Measurements from ENCODE around the gene MED12L. TPM values are rescaled to one million over a fixed set of nuclear protein-coding genes. Genes with fewer than 3 reads are reported as not detected.

Gene MED12L
- total and polyA plus RNA-seq, 9 of the 15 experiments (the other 6 are each of a cell fraction or from before 2014, with no cell fraction given), result not detected

DNA sequence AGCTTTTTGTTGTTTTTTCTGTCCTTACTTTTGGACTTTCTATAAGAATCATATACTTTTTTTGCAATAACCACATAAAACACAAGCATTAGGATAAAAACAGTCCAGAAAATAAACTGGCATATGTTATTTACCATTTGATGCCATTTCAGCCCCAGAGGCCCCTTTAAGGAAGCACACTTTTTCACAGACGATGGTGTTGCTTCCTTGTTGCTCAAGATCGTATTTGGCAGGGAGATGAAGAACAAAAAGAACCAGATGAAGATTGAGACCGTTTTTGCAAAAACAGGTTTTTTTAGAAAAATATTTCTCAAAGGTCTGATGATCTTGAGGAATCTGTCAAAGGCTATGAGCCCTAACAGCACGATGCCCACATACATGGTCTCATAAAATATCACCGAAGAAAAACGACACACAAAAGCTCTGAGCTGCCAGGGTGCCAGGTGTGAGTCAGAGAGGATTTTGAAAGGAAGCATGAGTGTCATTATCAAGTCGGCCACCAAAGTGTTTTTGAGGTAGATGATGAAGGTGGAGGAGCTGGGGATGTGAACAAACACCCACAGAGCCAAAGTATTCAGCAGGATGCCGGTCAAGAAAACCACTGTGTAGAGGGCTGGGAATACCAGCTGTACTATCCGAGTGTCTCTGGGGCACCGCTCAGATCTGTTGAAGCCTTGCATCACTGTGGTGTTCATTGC lies 243.0 kb downstream of the MED12L start:
- Histone ChIP-seq H3K9me3 (replicated peaks; ENCODE audit: control insufficient read depth, insufficient read depth, low read depth, low read length) (no peaks in the 10 kb centered on the region), H3K4me1 (replicated peaks in 1 of 2; ENCODE audit: control insufficient read depth in 2 of 2, insufficient read depth in 2 of 2, low read length in 2 of 2) (no peaks in the 10 kb centered on the region), H3K9me1 (ENCODE audit: control insufficient read depth, insufficient read depth, low read length) (no peaks in the 10 kb centered on the region), H3K27me3 (ENCODE audit: control insufficient read depth in 2 of 2, insufficient read depth in 2 of 2, low read length in 2 of 2) (peaks cover 0 to 5% of the 10 kb centered on the region in 2 experiments; a peak in 1 of 5 replicates), H3K4me3 (no peak overlapping the region), H3K27ac (ENCODE audit: extremely low read depth, low read depth, low read length) (no peak overlapping the region), H3K79me2 (ENCODE audit: control insufficient read depth, insufficient read depth, low read length) (no peaks in the 10 kb centered on the region), H3K9ac (ENCODE audit: insufficient read depth in 1 of 2, low read depth in 2 of 2, low read length in 2 of 2) (no peak overlapping the region), H3K36me3 (ENCODE audit: control insufficient read depth, insufficient read depth, low read length) (no peaks in the 10 kb centered on the region), H4K20me1 (replicated peaks; ENCODE audit: control insufficient read depth, insufficient read depth, low read length) (no peaks in the 10 kb centered on the region), H2AFZ (ENCODE audit: low read depth, low read length) (no peak overlapping the region), H3K4me2 (ENCODE audit: insufficient read depth, low read length) (no peak overlapping the region)
- CTCF ChIA-PET (ENCODE audit: low intra/inter-chr PET ratio), result interaction anchor here (0.5 to 1.5 kb wide), 2 partner anchors 101 to 337 kb away, joined by 3 to 9 read pairs; no protein-coding TSS in a partner anchor
- no peak for DNase-seq (ENCODE audit: extremely low read depth in 1 of 4, low spot score in 3 of 4)
- FAIRE-seq, result no peak
- TF ChIP-seq ZNF586 (CRISPR knock-in tag; conservative IDR thresholded peaks at IDR 0.05) (no peak), FUS (optimal IDR thresholded peaks at IDR 0.05; ENCODE audit: low read depth, low read length) (no peak), FOXA3 (CRISPR knock-in tag; conservative IDR thresholded peaks at IDR 0.05 in 1 of 2, IDR thresholded peaks at IDR 0.05 in 1 of 2) (no peak), SMC3 (conservative IDR thresholded peaks at IDR 0.05; ENCODE audit: insufficient read depth, low read depth, low read length) (no peak), SLC30A9 (CRISPR knock-in tag; IDR thresholded peaks at IDR 0.05) (no peak)
- TF ChIP-seq, protein P1, sequence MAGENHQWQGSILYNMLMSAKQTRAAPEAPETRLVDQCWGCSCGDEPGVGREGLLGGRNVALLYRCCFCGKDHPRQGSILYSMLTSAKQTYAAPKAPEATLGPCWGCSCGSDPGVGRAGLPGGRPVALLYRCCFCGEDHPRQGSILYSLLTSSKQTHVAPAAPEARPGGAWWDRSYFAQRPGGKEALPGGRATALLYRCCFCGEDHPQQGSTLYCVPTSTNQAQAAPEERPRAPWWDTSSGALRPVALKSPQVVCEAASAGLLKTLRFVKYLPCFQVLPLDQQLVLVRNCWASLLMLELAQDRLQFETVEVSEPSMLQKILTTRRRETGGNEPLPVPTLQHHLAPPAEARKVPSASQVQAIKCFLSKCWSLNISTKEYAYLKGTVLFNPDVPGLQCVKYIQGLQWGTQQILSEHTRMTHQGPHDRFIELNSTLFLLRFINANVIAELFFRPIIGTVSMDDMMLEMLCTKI (IDR thresholded peaks at IDR 0.05; ENCODE audit: partially characterized antibody), result no peak
- WGBS (ENCODE audit: insufficient coverage, low coverage, missing lambda C conversion rate), result 1% methylated on average over 10 of the region's 10 CpGs
- POLR2A ChIA-PET, result interaction anchor here (0.6 kb wide), 1 partner anchor 870 kb away, joined by 3 read pairs; no protein-coding TSS in a partner anchor
- intact Hi-C loops (cut with micrococcal nuclease), result no loop called here
- BruUV-seq (replicated peaks), result no TSS peak
- no peak for ATAC-seq
- in situ Hi-C loops (cut with MboI), result no loop called here

Measured in K562 (cell line).